ENCODE measurements around the gene ADM.

ADM gene

DNA sequence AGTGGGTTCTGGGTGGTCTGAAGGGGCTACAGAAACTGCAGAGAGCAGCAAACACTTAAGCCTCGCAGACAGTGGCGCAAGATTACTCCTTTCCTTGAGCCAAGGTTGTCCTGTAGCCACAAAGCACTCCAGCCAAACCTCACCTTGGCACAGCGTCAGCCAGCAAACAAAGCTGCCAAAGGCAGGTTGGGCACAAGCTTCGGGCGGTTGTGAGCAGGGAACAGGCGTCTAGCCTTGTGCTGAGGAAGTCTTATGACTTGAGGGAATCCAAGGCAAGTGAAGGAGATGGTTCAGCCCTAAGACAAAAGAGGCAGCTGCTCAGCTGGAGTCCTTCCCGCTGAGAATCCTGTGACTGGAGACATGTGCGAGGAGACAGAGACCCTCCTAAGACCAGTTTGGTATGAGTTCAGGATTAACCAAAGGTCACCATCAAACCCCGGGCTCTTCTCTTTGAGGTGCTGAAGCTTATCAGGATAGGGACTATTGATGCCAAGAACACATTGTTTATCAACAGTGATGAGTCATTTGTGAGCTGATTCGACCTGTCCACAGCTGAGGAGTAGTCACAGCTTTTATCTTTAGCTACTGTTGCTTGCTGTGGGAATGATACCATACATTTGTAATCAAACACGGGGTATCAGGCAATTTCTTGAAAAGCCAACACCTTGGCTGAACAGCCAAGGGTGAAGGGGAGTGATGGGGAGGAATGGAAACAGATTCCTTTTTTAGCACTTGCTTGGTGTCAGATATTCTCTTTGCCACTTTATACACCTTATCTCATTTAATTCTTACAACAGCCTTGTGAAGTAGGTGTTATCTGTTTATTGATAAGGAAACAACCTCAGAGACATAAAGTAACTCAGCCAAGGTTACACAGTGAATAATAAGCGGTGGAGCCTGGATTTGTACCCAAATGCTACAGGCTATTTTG lies 4.6 kb downstream of the ADM start:
- peak; percentile 87 for DNase-seq
- Histone ChIP-seq H3K4me2 (ENCODE audit: low read length, poor library complexity, severe bottlenecking) (peak overlapping the region; percentile 0), H4K91ac (ENCODE audit: low read length) (peak overlapping the region; percentile 43), H3K14ac (ENCODE audit: low read length in 2 of 2) (no peak overlapping the region), H3K36me3 (ENCODE audit: control insufficient read depth in 1 of 2, insufficient read depth in 2 of 2, low read depth in 1 of 2, low read length in 2 of 2) (peaks cover 25 to 27% of the 10 kb centered on the region in 2 experiments), H2BK12ac (ENCODE audit: low read length in 2 of 2) (peak overlapping the region; percentile 16 to 97), H2BK15ac (ENCODE audit: low read depth, poor library complexity, severe bottlenecking) (peak overlapping the region; percentile 70), H3K9me3 (ENCODE audit: control insufficient read depth, low read length) (peaks cover 3% of the 10 kb centered on the region), H3K9ac (ENCODE audit: low read length) (peak overlapping the region; percentile 100), H2AFZ (ENCODE audit: low read depth, low read length) (no peak overlapping the region), H4K8ac (ENCODE audit: low read length) (no peak overlapping the region), H3K27me3 (ENCODE audit: control insufficient read depth in 1 of 2, insufficient read depth in 1 of 2, low read length in 2 of 2) (no peaks in the 10 kb centered on the region), H3K23ac (ENCODE audit: low read length in 2 of 2) (no peak overlapping the region), H3K4me3 (ENCODE audit: insufficient read depth in 1 of 2, low read depth in 1 of 2, low read length in 2 of 2) (peak overlapping the region in 1 of 2 experiments; percentile 93), H3K18ac (ENCODE audit: low read depth in 1 of 2, low read length in 2 of 2) (peak overlapping the region; percentile 7 to 89), H3K4me1 (ENCODE audit: control insufficient read depth, insufficient read depth, low read depth, low read length) (peaks cover 6% of the 10 kb centered on the region), H3K27ac (ENCODE audit: low read length, poor library complexity, severe bottlenecking) (peak overlapping the region; percentile 96), H2BK120ac (ENCODE audit: low read depth, low read length) (no peak overlapping the region), H3K79me1 (replicated peaks; ENCODE audit: low read length, poor library complexity, severe bottlenecking) (no peaks in the 10 kb centered on the region), H2AK5ac (ENCODE audit: low read length, severe bottlenecking) (peak overlapping the region; percentile 49), H3K4ac (ENCODE audit: low read depth in 1 of 2, low read length in 2 of 2) (no peak overlapping the region), H2BK5ac (ENCODE audit: low read depth, low read length, poor library complexity, severe bottlenecking) (no peak overlapping the region)
- 45% methylated on average over 11 of the region's 12 CpGs for WGBS

DNA sequence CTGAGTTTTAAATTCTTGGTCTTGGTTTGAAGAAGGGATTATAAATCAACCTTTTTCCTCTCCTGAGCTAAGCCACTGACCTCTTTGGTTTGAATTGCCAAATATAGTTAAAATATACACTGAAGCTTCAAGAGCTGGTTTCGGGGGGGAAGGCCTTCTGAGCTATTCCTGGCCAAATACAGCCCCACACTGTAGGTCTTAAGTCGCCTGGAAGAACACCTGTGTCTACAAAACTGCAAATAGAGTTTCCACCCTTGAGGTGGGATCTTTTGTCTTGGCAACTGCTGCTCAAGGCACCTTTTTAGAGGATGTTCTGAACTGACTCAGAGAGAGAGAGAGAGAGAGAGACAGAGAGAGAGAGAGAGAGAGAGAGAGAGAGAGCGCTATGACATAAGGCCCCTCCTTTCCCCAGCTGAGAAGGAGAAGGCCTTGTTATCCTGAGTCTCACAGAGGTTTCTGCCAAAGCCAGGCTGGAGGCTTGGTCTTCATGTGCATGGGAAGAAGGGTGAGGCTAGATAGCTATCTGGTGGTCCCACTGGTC lies 5.5 kb downstream of the ADM start:
- H3K4me2 ChIP-seq (ENCODE audit: low read length, poor library complexity, severe bottlenecking): no peak overlapping the region
- no peak overlapping the region for H4K8ac ChIP-seq (ENCODE audit: low read length)
- H2BK12ac ChIP-seq (ENCODE audit: low read length in 2 of 2): peak overlapping the region in 1 of 2 experiments; percentile 17
- no peak overlapping the region for H3K4me3 ChIP-seq (ENCODE audit: insufficient read depth in 1 of 2, low read depth in 1 of 2, low read length in 2 of 2)
- no peak overlapping the region for H2BK15ac ChIP-seq (ENCODE audit: low read depth, poor library complexity, severe bottlenecking)
- peak overlapping the region; percentile 82 for H2AK5ac ChIP-seq (ENCODE audit: low read length, severe bottlenecking)
- H2BK120ac ChIP-seq (ENCODE audit: low read depth, low read length): no peak overlapping the region
- no peak overlapping the region for H2AFZ ChIP-seq (ENCODE audit: low read depth, low read length)
- H3K79me1 ChIP-seq (replicated peaks; ENCODE audit: low read length, poor library complexity, severe bottlenecking): no peaks in the 10 kb centered on the region
- 93% methylated on average over 3 of the region's 3 CpGs for WGBS
- H3K23ac ChIP-seq (ENCODE audit: low read length in 2 of 2): no peak overlapping the region
- H2BK5ac ChIP-seq (ENCODE audit: low read depth, low read length, poor library complexity, severe bottlenecking): no peak overlapping the region
- peak overlapping the region; percentile 100 for H3K9ac ChIP-seq (ENCODE audit: low read length)
- H3K27me3 ChIP-seq (ENCODE audit: control insufficient read depth in 1 of 2, insufficient read depth in 1 of 2, low read length in 2 of 2): no peaks in the 10 kb centered on the region
- peak overlapping the region; percentile 41 for H3K27ac ChIP-seq (ENCODE audit: low read length, poor library complexity, severe bottlenecking)
- peaks cover 25 to 27% of the 10 kb centered on the region in 2 experiments for H3K36me3 ChIP-seq (ENCODE audit: control insufficient read depth in 1 of 2, insufficient read depth in 2 of 2, low read depth in 1 of 2, low read length in 2 of 2)
- no peak overlapping the region for H4K91ac ChIP-seq (ENCODE audit: low read length)
- no peak overlapping the region for H3K4ac ChIP-seq (ENCODE audit: low read depth in 1 of 2, low read length in 2 of 2)
- no peak overlapping the region for H3K14ac ChIP-seq (ENCODE audit: low read length in 2 of 2)
- peak overlapping the region in 1 of 2 experiments; percentile 52 for H3K18ac ChIP-seq (ENCODE audit: low read depth in 1 of 2, low read length in 2 of 2)
- peaks cover 6% of the 10 kb centered on the region for H3K4me1 ChIP-seq (ENCODE audit: control insufficient read depth, insufficient read depth, low read depth, low read length)
- DNase-seq: peak; percentile 68
- peaks cover 3% of the 10 kb centered on the region for H3K9me3 ChIP-seq (ENCODE audit: control insufficient read depth, low read length)

DNA sequence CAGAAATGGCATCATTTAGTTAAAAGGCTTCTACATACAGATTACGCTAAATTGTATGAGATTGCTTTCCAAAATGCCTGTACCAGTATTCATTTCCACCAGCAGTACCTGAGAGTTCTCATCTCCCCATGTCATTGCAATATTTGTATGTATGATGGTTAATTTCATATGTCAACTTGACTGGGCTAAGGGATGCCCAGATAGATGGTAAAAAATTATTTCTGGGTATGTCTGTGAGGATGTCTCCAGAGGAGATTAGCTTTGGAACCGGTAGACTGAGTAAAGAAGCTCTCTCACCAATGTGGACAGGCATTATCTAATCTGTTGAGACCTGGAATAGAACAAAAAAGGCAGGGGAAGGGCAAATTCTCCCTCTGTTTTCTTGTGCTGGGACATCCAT lies 6.9 kb downstream of the ADM start:
- no peak for DNase-seq
- H3K14ac ChIP-seq (ENCODE audit: low read length in 2 of 2): no peak overlapping the region
- no peak overlapping the region for H3K27ac ChIP-seq (ENCODE audit: low read length, poor library complexity, severe bottlenecking)
- no peak overlapping the region for H3K4me2 ChIP-seq (ENCODE audit: low read length, poor library complexity, severe bottlenecking)
- H4K91ac ChIP-seq (ENCODE audit: low read length): no peak overlapping the region
- no peak overlapping the region for H3K4ac ChIP-seq (ENCODE audit: low read depth in 1 of 2, low read length in 2 of 2)
- 100% methylated on average over 1 of the region's 2 CpGs for WGBS
- H3K4me1 ChIP-seq (ENCODE audit: control insufficient read depth, insufficient read depth, low read depth, low read length): peaks cover 6% of the 10 kb centered on the region
- H4K8ac ChIP-seq (ENCODE audit: low read length): no peak overlapping the region
- H2BK120ac ChIP-seq (ENCODE audit: low read depth, low read length): no peak overlapping the region
- peaks cover 3% of the 10 kb centered on the region for H3K9me3 ChIP-seq (ENCODE audit: control insufficient read depth, low read length)
- no peaks in the 10 kb centered on the region for H3K27me3 ChIP-seq (ENCODE audit: control insufficient read depth in 1 of 2, insufficient read depth in 1 of 2, low read length in 2 of 2)
- H3K9ac ChIP-seq (ENCODE audit: low read length): no peak overlapping the region
- H2BK5ac ChIP-seq (ENCODE audit: low read depth, low read length, poor library complexity, severe bottlenecking): no peak overlapping the region
- H3K23ac ChIP-seq (ENCODE audit: low read length in 2 of 2): no peak overlapping the region
- H3K79me1 ChIP-seq (replicated peaks; ENCODE audit: low read length, poor library complexity, severe bottlenecking): no peaks in the 10 kb centered on the region
- H3K36me3 ChIP-seq (ENCODE audit: control insufficient read depth in 1 of 2, insufficient read depth in 2 of 2, low read depth in 1 of 2, low read length in 2 of 2): peaks cover 11 to 13% of the 10 kb centered on the region in 2 experiments
- H2BK12ac ChIP-seq (ENCODE audit: low read length in 2 of 2): no peak overlapping the region
- H3K4me3 ChIP-seq (ENCODE audit: insufficient read depth in 1 of 2, low read depth in 1 of 2, low read length in 2 of 2): no peak overlapping the region
- H2BK15ac ChIP-seq (ENCODE audit: low read depth, poor library complexity, severe bottlenecking): no peak overlapping the region
- H2AK5ac ChIP-seq (ENCODE audit: low read length, severe bottlenecking): no peak overlapping the region
- H2AFZ ChIP-seq (ENCODE audit: low read depth, low read length): no peak overlapping the region
- peak overlapping the region in 1 of 2 experiments; percentile 43 for H3K18ac ChIP-seq (ENCODE audit: low read depth in 1 of 2, low read length in 2 of 2)
